GM10248 (cell line): ENCODE data around the gene PCCA.
"Not testable (repeated sequence)": the region's sequence is repeated elsewhere in the genome, so short reads cannot be mapped to it uniquely, and the experiment has no call there.

Source experiments
- CTCF ChIA-PET: fragments of 300-600 bp; sonication (Branson Sonifier 250); formaldehyde crosslinking; extraction: SDS; loops from one replicate; lab custom pipeline; 2021; ENCODE audit warnings: antibody characterized with exemption; lab: Yijun Ruan, JAX
- POLR2A ChIA-PET: fragments of 350-650 bp; sonication (Branson Sonifier 250); formaldehyde crosslinking; extraction: SDS; loops from one replicate; lab custom pipeline; 2020; ENCODE audit warnings: antibody characterized with exemption; lab: Yijun Ruan, JAX
- DNase-seq: peaks from one replicate; pipeline ENCODE4 v3.0.0; 2012; ENCODE audit errors: extremely low spot score
- CTCF ChIP-seq: IDR thresholded peaks from 2 replicates; pipeline ENCODE4 v1.5.1; 2012; ENCODE audit warnings: mild to moderate bottlenecking, low read depth; ENCODE audit errors: extremely low read depth, missing control alignments, control extremely low read depth

The PCCA gene

GRCh38 chr13:100378533-100378932, 289.6 kb downstream of the PCCA start:
- CTCF ChIA-PET, result no interaction called here
- no peak for TF ChIP-seq CTCF
- DNase-seq, result no peak
- POLR2A ChIA-PET, result no interaction called here

- no peak for DNase-seq
- ChIA-PET CTCF (no interaction called here), POLR2A (no interaction called here)
- no peak for TF ChIP-seq CTCF
These were observed 292.8 kb downstream of the PCCA start for GRCh38 chr13:100381595-100382224.

GRCh38 chr13:100382785-100383184, 293.9 kb downstream of the PCCA start:
- no peak for TF ChIP-seq CTCF
- ChIA-PET POLR2A (no interaction called here), CTCF (no interaction called here)
- no peak for DNase-seq

- TF ChIP-seq CTCF, result no peak
- DNase-seq, result no peak
- ChIA-PET CTCF (no interaction called here), POLR2A (no interaction called here)
These were observed 298.5 kb downstream of the PCCA start for GRCh38 chr13:100387416-100387815.

GRCh38 chr13:100388150-100388549, 299.3 kb downstream of the PCCA start:
- CTCF ChIA-PET, POLR2A ChIA-PET, DNase-seq: not testable (repeated sequence)

GRCh38 chr13:100388923-100389322, 300.0 kb downstream of the PCCA start:
- DNase-seq, result no peak
- CTCF ChIA-PET, result no interaction called here
- POLR2A ChIA-PET, result no interaction called here
- no peak for TF ChIP-seq CTCF

- no peak for TF ChIP-seq CTCF
- DNase-seq, result no peak
- ChIA-PET CTCF (no interaction called here), POLR2A (no interaction called here)
These were observed 300.7 kb downstream of the PCCA start for GRCh38 chr13:100389617-100390016.
